CD1c-positive myeloid dendritic cell (primary cell): ENCODE data around the gene SYT9.

Experiments
- DNase-seq: peaks from one replicate; pipeline ENCODE4 v3.0.0-alpha.2; 2016; ENCODE audit errors: extremely low spot score

SYT9 gene

DNA sequence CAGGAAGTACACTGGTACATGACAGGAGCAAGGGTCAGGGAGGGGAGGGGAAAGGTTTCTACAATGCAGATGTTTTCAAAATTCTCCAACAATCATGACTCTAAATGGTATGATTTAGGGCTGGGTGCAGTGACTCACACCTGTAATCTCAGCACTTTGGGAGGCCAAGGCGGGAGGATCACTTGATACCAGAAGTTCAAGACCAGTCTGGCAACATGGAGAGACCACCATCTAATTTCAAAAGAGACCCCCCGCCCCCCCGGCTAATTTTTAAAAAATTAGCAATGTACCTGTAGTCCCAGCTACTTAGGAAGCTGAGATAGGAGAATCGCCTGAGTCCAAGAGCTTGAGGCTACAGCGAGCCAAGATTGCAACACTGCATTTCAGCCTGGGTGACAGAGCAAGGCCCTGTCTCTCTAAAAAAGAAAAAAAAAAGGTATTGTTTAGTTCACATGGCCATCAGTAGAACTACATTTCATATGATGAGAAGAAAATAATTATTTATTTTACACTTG is 217.7 kb downstream of the SYT9 start:
- DNase-seq = no peak

DNA sequence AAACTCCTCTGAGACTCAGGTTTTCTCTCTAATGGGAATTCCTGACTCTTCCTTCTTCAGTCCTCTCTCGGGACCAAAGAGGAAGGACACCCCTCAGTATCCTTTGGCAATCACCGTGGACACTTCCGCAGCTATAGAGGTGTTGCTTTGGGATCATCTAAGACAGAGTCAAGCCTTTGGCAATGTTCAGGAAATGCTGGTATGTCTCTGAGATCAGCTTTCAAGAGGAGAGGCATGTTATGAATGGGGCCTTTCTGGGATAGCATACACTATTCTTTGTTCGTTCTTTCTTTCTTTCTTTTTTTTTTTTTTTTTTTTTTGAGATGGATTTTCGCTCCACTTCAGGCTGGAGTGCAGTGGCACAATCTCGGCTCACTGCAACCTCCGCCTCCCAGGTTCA is 219.4 kb downstream of the SYT9 start:
- DNase-seq = no peak

DNA sequence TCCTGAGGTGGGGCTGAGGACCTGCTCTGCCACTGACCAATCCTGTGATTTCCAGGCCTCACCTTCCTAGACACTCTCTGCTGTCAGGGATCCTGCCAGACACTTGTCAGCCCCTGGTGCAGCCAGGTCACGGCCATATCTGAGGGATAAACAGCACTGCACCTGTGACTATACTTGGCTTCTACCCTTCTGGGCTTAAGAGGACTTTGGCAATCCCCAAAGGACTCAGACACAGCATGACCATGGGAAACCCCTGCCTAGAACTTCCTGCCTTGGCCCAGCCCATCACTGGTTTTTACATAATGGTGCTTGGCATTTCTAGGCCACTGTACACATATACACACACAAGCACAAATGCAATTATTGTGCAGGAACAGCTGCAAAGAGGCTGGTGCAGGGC is 222.0 kb downstream of the SYT9 start:
- no peak for DNase-seq

DNA sequence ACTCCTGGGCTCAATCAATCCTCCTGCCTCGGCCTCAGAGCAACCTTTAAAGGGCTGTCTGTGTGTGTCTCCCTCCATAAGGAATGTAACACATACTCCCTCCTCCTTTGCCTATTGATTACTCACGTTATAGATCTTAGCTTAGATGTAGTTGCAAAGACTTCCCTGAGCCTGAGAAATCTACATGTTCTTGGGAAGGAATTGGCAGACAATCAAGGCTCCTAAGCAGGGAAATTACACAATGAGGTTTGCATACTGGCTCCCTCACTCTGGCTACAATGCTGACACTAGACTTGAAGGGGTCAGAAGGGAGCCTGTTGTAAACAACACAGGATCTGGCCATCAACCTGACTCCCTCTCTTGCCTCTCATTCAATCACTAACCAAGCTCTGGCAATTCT is 228.4 kb downstream of the SYT9 start:
- DNase-seq = no peak

DNA sequence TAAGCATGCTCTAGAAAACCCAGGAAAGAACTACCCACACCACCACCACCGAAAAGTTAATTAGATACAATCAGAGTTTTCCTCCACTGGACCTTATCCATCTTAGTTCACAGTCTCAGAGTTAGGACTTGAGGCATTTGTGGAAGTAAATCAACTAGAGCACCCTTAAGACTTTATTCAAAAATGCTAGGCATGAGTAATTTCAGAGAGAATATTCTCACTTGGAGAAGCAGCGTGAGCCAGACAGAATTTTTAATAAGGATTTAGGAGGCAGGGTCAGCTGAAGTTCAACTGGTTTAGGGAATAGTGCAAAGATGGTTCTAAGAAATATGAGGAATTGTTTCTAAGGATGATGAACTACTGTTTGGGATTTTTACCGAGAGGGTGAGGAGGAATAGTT is 232.4 kb downstream of the SYT9 start:
- no peak for DNase-seq

DNA sequence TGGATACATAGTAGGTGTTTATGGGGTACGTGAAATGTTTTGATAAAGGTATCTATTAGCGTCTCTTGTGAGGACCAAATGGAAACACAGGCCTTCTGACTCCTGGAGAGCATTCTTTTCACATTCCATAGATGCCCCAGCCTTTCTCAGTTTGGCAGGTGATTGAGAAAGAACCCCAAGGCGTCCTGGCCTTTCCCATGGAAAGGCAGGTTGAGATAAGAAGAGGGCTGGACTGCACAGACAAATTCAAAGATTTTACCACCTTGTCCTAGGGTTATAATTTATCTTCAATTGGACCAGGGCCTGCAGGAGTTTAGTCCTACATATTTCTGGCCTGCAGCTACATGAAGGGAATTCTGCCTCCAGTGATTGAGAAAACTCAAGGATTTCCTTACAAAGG is 232.9 kb downstream of the SYT9 start:
- no peak for DNase-seq

DNA sequence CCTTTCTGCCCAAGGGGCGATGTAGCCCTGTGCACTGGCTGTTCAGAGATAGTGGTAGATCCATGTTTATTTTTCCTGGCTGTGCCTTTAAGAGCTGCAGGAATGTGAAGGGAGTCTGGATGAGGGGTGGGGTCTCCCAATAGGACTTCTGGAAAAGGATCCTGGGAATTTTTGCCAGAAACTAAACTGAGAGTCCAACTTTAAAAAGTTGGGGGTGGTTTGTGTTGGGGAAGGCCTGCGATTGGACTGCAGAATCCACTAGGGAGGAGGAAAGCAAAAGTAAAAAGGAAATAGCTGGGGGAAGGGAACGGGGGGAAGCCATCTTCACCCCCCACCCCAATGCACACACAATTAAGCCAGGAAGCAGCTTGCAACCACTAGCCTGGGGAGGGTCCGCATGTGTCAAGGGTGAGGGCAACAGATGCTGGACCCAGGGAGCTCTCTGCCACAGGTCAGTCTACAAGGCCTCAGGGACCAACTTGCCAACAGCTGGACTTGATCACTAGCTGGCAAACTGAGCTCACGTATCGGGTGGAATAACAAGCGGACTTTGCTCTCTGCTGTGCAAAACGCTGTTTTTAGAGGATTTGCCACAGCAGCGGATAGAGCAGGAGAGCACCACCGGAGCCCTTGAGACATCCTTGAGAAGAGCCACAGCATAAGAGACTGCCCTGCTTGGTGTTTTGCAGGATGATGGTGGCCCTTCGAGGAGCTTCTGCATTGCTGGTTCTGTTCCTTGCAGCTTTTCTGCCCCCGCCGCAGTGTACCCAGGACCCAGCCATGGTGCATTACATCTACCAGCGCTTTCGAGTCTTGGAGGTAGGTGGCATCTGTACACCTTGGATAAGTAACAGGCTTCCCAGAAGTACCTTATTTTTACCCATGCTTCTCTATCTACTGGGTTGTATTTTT is 233.7 kb downstream of the SYT9 start, which contains the start of gene OLFML1:
OLFML1 (plus strand) TSS at position 321 of the 912 bp plus-strand sequence; CDS start at position 691, 370 bp downstream.
- no peak for DNase-seq

DNA sequence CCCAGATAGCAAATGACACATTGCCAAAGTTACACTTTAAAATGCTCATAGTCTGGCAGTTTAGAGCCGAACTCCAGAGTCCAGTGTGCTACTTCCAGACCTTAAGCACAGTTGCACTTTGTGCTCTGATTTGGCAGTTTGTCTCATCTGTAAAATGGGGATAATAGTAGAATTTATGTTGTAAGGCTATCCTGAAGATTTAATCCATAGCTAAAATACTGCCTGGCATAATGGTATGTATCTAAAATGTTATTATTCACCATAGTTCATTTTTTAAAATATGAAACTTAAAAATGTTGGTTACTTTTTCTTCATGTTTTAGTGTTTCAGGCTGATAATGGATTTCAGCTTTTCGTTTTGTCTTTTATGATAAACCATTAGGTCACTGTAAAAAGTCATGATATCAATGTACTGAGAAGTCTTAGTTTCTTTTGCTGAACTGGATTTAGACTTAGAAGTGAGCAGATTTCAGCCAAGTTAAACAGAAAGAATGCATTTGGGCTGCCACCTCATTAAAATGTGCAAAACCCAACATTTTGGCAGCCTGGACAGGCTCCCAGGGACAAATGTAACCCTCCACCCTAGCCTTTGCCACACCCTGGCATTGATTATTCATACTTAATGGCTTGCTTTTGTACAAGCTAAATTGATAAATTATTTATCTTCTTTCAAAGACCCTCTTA is 234.5 kb downstream of the SYT9 start:
- no peak for DNase-seq

DNA sequence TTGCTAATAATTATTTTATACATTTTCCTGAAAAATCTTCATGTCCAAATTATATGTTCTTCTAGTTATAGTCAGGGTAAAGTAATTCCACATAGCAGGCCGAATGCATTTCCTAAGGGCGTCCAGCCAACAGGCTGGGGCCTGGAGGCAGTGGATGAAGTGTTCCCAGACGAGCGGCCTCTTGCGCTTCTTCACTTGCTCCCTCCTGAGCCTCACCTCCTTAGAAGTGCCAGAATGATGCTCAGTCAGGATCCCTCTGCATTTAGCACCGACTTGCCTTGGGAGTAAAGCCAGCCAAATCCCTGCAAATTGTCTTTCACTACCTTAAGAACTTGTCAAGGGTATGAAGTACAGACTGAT is 235.1 kb downstream of the SYT9 start:
- no peak for DNase-seq

DNA sequence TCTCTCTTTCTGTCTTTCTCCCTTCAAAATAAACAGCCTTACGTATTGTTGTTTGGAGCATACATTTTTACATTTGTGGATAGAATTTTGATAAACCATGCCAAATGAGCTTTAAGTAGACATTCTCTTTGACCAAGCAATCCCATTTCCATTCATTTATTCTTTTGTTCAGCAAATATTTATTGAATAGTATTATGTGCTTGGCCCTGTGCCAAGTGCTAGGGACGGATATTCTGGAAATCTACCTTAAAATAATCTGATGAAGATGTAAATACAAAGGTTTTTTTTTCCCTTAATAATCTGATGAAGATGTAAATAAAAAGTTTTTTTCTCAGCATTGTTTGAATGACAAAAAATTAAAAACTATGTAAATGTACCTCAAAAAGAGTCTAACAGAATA is 235.7 kb downstream of the SYT9 start:
- DNase-seq = no peak

DNA sequence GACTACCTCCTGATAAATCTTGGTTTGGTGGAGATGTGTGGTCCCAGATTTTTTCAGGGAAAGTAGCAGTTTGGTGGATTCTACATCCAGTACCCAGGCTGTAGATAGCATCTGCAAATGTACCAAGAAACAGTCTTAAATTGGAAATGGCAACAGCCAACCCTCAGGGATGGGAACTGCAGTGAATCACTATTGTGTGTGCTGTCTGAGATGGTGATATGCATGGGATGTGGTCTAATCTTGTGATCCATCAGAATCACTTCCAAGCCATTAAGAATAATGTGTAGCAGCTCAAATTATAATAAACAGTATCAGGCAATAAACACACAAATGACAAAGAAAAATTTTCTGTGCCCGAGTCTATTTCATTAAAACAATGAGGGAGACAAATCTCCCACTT is 237.0 kb downstream of the SYT9 start:
- no peak for DNase-seq

DNA sequence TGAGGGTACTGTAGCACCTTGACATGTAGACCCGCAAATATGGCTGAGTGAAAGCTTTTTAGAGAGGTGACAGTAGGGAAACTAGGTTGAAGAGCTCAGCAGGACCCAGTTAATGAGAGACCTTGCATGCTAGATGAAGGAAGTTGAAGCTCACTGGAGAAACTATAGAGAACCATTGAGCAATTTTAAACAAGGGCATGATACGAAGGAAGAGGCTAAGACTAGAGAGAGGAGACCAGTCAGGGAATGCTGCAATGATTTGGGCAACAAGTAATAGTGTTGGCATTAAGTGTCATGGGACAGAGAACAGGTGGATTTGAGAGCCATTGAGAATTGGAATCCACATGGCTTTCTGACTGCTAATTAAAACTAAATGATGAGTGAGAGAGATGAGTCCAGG is 237.7 kb downstream of the SYT9 start:
- DNase-seq = no peak

DNA sequence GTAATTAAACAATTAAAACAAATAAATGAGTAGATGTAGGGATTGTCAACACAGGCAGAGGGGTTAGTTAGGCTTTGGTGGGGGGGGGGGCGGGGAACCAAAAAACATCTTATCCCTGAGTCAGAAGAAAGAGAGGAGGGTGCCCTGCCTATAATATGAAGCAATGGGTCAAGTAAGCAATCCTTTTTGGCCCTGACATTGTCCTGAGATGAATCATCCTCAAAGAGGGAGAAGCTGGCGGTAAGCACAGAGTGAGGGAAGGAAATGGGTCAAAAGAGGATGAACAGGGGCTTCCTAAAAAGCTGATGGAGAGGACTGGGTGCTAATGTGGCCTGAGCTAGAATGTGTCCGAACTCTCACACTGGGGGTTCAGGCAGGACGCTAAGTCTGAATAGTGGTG is 238.3 kb downstream of the SYT9 start:
- DNase-seq = no peak

- no peak for DNase-seq
These were observed 238.8 kb downstream of the SYT9 start for GRCh38 chr11:7490535-7490934.

DNA sequence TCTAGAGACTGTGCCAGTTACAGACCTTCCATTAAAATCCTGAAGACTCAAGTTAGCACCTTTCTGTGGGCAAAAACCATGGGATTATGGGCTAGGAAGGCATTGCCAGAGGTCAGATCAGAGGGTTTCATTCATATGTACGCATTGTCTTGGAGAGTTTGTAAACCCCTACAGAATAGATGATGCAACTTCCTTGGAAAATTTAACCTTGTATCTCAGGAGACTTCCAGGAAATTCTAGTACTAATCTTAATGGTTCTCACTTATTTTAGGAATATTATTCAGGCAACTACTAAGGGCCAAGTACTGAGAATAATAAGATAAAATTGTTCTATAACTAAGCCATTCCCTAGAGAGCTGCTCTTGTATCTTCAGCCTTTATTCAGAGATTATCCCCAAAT is 240.5 kb downstream of the SYT9 start:
- DNase-seq = no peak

DNA sequence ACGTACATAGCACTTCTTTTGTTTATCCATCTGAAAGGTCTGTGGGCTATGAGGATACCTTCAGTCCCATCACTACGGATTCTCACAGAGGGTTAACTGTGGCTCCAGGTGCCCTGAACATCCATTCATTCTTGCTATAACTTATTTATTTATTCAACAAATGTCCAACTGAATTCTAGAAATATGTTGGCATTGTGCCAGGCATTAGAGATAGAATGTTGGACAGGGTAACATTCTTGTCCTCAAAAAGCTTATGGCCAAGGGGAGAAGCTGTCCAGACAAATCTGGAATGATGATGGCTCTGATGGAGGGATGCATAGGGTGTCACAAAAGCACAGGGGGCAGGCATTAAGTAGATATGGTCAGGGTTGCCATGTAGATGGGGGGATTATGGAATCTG is 242.0 kb downstream of the SYT9 start:
- no peak for DNase-seq

GRCh38 chr11:7494086-7494745 is 242.5 kb downstream of the SYT9 start:
- no peak for DNase-seq

- DNase-seq = peak; percentile 76
These were observed 244.3 kb downstream of the SYT9 start for GRCh38 chr11:7495882-7496551.

GRCh38 chr11:7498193-7498592 is 246.5 kb downstream of the SYT9 start:
- DNase-seq = peak; percentile 52

DNA sequence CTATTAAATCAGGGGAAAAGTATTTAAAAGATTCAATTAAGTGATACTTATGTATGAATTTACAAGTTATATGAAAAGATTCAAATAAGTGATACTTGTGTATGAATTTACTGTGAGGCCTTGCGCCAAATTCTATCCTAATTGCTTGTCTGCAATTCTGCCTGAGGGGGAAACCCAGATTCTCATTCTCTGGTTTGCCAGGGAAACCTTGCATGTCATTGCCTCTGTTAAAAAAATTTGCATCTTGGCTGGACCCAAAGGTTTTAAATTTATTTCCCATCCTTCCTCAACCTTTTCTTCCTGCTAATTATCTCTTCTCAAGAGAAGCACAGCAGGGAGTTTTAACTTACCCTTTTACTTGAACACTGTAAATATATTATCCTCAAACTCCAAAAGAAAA is 247.4 kb downstream of the SYT9 start:
- no peak for DNase-seq

- no peak for DNase-seq
These were observed 248.5 kb downstream of the SYT9 start for GRCh38 chr11:7500251-7500650.

- no peak for DNase-seq
These were observed 249.5 kb downstream of the SYT9 start for GRCh38 chr11:7501251-7501650.
